ENCODE data around the gene L3MBTL3.
"Not testable (repeated sequence)": the region's sequence is repeated elsewhere in the genome, so short reads cannot be mapped to it uniquely, and the experiment has no call there.

L3MBTL3 gene

GRCh38 chr6:130138909-130139242 lies 120.5 kb downstream of the L3MBTL3 start:
- no peak for DNase-seq (ENCODE audit: low spot score)

GRCh38 chr6:130140084-130140483 lies 121.7 kb downstream of the L3MBTL3 start:
- DNase-seq (ENCODE audit: low spot score): no peak

DNA sequence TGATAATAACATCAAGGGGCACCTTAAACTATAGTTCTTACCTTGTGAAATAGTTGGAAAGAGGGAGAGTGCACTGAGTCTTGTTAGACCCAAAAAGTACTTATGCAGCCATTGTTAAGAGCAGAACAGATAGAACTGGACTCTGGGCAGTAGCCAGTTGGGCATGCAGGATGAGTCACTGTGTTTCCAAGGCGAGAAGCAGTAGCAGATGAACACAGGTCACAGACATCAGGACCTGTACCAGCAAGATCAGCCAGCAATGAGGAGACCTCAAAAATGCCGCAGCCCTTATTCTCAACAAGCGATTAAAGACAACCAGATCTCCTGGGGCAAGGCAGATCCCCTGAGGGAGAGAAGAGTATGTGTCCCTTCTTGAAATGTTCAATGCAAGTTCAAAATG lies 125.3 kb downstream of the L3MBTL3 start:
- peak; percentile 18 for DNase-seq (ENCODE audit: low spot score)

GRCh38 chr6:130147111-130147510 lies 128.7 kb downstream of the L3MBTL3 start:
- DNase-seq (ENCODE audit: low spot score): no peak

GRCh38 chr6:130148181-130148580 lies 129.8 kb downstream of the L3MBTL3 start:
- DNase-seq (ENCODE audit: low spot score): no peak

GRCh38 chr6:130149016-130149415 lies 130.6 kb downstream of the L3MBTL3 start:
- DNase-seq (ENCODE audit: low spot score): not testable (repeated sequence)

DNA sequence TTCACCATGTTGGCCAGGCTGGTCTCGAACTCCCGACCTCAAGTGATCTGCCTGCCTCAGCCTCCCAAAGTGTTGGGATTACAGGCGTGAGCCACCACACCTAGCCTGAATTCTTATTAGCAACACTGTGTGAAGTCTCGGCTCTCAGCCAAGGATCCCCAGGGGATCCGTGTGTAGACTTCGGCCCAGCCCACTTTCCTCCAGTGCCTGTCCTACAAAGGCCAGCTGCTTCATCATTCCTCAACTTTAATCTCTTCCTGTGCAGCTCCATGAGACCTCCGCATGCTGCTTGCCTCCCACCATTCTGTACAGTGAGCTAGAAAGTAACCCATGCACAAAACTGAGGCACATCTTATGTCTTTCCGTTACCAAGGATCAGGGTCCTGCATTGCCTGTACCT lies 132.5 kb downstream of the L3MBTL3 start:
- no peak for DNase-seq (ENCODE audit: low spot score)

DNA sequence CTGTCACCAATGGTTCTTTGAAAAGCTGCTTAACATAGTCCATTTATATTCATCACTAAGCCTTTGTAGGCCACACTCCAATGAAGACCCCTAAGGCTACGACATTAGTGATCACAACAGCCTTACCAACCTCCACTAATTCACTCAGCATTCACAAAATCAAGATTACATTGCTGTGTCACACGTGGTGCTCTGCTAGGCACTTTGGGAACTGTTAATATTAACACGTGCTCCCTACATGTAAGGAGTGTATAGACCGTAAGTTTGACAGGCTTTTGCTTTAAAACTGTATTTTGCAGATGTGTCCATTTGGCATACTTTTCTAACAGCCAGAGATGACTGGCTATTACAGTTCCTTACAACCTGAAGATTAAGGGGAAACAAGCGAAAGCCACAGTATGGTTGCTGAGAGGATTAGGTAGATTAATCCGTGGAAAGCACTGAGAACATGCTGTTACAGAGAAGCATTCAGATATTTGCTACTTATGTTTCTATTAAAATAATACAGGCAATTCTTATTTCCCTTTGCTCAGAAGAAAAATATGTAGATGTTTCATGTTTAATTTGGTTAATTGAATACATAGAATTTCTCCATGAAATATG lies 134.6 kb downstream of the L3MBTL3 start:
- DNase-seq (ENCODE audit: low spot score): no peak

GRCh38 chr6:130156908-130157307 lies 138.5 kb downstream of the L3MBTL3 start:
- no peak for DNase-seq (ENCODE audit: low spot score)

GRCh38 chr6:130158056-130158455 lies 139.7 kb downstream of the L3MBTL3 start:
- no peak for DNase-seq (ENCODE audit: low spot score)

DNA sequence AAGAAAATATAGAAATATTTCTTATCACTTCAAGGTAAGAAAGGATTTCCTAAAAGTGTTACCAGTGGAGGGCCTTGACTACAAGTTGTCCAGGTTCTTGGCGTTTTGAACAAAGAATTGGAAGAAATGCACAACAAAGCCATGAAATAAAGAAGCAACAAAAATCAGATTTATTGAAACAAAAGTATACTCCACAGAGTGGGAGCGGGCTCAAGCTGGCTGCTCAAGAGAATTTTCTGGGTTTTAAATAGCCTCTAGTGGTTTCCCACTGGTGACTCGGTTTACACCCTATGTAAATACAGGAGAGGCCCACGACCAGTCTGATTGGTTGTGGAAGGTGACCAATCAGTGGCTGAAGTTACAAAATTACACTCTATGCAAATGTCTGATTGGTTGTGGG lies 140.2 kb downstream of the L3MBTL3 start:
- DNase-seq (ENCODE audit: low spot score): no peak

GRCh38 chr6:130159956-130160355 lies 141.6 kb downstream of the L3MBTL3 start:
- no peak for DNase-seq (ENCODE audit: low spot score)

- DNase-seq (ENCODE audit: low spot score): no peak
These were observed 143.5 kb downstream of the L3MBTL3 start for GRCh38 chr6:130161683-130162404.

DNA sequence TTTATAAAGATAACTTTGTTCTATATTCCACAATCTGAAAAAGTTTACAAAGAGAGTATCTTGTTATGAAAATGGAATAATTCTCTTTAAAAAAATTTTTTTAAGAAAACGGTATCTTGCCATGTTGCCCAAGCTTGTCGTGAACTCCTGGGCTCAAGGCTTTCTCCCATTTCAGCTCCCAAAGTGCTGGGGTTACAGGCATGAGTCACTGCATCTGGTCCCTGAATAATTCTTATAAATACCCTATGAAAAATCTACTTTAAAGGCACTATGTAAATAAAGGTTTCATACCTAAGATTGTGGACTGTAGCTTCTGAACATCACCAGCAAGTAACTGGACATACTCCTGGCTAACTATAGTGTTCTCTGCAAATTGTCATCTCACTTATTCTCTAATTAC lies 144.0 kb downstream of the L3MBTL3 start:
- no peak for DNase-seq (ENCODE audit: low spot score)

- no peak for DNase-seq (ENCODE audit: low spot score)
These were observed 144.9 kb downstream of the L3MBTL3 start for GRCh38 chr6:130163266-130163665.

- no peak for DNase-seq (ENCODE audit: low spot score)
These were observed 145.9 kb downstream of the L3MBTL3 start for GRCh38 chr6:130164251-130164650.

- no peak for DNase-seq (ENCODE audit: low spot score)
These were observed 149.3 kb downstream of the L3MBTL3 start for GRCh38 chr6:130167655-130168054.

DNA sequence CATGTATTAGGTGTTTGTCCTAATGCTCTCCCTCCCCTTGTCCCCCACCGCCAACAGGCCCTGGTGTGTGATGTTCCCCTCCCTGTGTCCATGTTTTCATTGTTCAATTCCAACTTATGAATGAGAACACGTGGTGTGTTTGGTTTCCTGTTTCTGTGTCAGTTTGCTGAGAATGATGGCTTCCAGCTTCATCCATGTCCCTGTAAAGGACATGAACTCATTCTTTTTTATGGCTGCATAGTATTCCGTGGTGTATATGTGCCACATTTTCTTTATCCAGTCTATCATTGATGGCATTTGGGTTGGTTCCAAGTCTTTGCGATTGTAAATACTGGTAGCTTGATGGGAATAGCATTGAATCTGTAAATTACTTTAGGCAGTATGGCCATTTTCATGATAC lies 151.8 kb downstream of the L3MBTL3 start:
- not testable (repeated sequence) for DNase-seq (ENCODE audit: low spot score)

DNA sequence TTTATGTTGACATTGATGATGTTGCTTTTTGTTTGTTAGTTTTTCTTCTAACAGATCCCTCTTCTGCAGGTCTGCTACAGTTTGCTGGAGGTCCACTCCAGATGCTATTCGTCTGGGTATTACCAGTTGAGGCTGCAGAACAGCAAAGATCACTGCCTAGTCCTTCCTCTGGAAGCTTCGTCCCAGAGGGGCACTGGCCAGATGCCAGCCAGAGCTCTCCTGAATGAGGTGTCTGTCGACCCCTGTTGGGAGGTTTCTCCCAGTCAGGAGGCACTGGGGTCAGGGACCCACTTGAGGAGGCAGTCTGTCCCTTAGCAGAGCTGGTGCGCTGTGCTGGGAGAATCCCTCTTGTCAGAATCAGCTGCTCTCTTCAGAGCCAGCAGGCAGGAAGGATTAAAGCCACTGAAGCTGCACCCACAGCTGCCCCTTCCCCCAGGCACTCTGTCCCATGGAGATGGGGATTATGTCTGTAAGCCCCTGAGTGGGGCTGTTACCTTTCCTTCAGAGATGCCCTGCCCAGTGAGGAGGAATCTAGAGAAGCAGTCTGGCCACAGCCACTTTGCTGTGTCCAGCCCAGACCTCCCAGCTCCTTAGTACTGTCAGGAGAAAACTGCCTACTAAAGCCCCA lies 155.1 kb downstream of the L3MBTL3 start:
- not testable (repeated sequence) for DNase-seq (ENCODE audit: low spot score)

DNA sequence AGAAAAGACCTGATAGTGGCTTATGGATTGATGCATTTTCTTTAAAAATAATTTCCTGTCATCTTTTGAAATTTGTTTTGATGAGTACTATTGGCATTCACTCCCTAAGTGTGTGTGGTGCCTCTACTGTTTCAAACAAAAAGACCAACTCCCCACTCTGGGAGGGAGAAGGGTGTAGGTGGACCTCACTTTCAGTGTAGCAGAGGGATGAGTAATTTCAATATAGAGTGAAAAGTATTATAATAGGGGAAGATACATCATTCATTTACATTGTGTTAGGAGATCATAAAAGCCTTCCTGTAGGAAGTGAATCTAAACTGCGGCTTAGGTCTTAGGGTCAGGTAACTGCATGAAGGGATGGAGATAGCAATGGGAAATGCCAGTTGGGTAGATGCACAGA lies 158.0 kb downstream of the L3MBTL3 start:
- DNase-seq (ENCODE audit: low spot score): no peak

DNA sequence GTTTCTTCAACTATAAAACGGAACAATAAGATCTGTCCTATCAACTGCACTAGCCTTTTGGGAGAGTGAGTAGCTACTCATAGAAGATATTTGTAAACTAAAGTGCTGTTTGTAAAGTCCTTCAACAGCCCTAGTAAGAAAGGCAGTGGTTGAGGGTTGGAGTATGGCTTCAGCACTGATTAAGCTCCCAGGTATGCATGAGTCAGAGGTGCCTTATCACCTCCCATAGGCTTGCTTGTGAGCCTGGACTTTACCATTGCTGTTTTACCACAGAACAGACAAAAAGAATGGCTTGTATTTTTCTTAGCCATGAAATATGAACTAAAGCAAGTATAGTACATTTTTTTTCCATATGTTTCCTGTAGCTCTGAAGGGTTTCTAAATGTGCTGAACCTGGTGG lies 160.3 kb downstream of the L3MBTL3 start:
- peak; percentile 78 for DNase-seq (ENCODE audit: low spot score)

- no peak for DNase-seq (ENCODE audit: low spot score)
These were observed 164.1 kb downstream of the L3MBTL3 start for GRCh38 chr6:130182466-130182865.
